Ovary (tissue), 3 donors: Measurements from ENCODE around the gene IFI27L1.

Experiments used
- CTCF ChIP-seq, 3 donors: fragments of 450-650 bp in 2 of 3; fragments of 200-600 bp in 1 of 3; IDR thresholded peaks; one replicate each; pipeline versions ENCODE4 v1.5.1 to v1.8.0; 2016 to 2022; ENCODE audit warnings: antibody characterized with exemption in 3 of 3, mild to moderate bottlenecking in 1 of 3
- POLR2A ChIP-seq: fragments of 450-650 bp; IDR thresholded peaks from one replicate; pipeline ENCODE4 v1.6.1; 2017; ENCODE audit warnings: antibody characterized with exemption, mild to moderate bottlenecking, moderate library complexity
- donor health status: DM: no; HTN: no; CAD: no.

- TF ChIP-seq CTCF (IDR thresholded peaks at IDR 0.05) = no peak
- TF ChIP-seq POLR2A = no peak
These were observed 34.0 kb downstream of the IFI27L1 start for GRCh38 chr14:94115058-94115591.
